A673 (cell line): ENCODE results near the gene SLF2. TPM values are rescaled to one million over a fixed set of nuclear protein-coding genes. Genes with fewer than 3 reads are reported as not detected.

ENCODE experiments used
- BruUV-seq: library from RNA; stranded (reverse); fragments of 400-500 nt; replicated peaks from 2 replicates; lab custom pipeline; 2021; lab: Mats Ljungman, UMichigan
- CTCF ChIA-PET: fragments of 300-600 bp; sonication (Branson Sonifier 250); formaldehyde crosslinking; loops from one replicate; lab custom pipeline; 2022; ENCODE audit warnings: antibody characterized with exemption; lab: Charles Lee
- POLR2A ChIA-PET: fragments of 300-600 bp; sonication (Branson Sonifier 250); formaldehyde crosslinking; loops from one replicate; lab custom pipeline; 2022; ENCODE audit warnings: antibody characterized with exemption; ENCODE audit not compliant: low non-redundant PET; lab: Charles Lee
- DNase-seq: peaks from one replicate; pipeline ENCODE4 v3.0.0-alpha.2; 2015; ENCODE audit warnings: low spot score
- H3K27ac ChIP-seq: fragments of 200-600 bp; sonication (generic); 2 replicates; pipeline ENCODE4 v1.5.1; 2016; ENCODE audit warnings: mixed run types, low read depth, mild to moderate bottlenecking, mixed read lengths, antibody characterized with exemption, low read length; ENCODE audit not compliant: poor library complexity, severe bottlenecking
- H3K27me3 ChIP-seq: fragments of 200-600 bp; sonication (generic); replicated peaks from 2 replicates; pipeline ENCODE4 v1.6.1; 2017; ENCODE audit warnings: mixed run types, low read depth, mild to moderate bottlenecking, mixed read lengths, antibody characterized with exemption, low read length; ENCODE audit not compliant: insufficient read depth, poor library complexity
- H3K36me3 ChIP-seq: fragments of 200-600 bp; sonication (generic); 2 replicates; pipeline ENCODE4 v1.6.1; 2016; ENCODE audit warnings: mixed run types, mild to moderate bottlenecking, mixed read lengths, antibody characterized with exemption, low read length; ENCODE audit not compliant: insufficient read depth, poor library complexity, severe bottlenecking
- H3K4me1 ChIP-seq: fragments of 200-600 bp; sonication (generic); 2 replicates; pipeline ENCODE4 v1.6.1; 2017; ENCODE audit warnings: mixed run types, mild to moderate bottlenecking, mixed read lengths, antibody characterized with exemption, low read length; ENCODE audit not compliant: insufficient read depth, poor library complexity, severe bottlenecking
- H3K4me3 ChIP-seq: fragments of 200-600 bp; sonication (generic); 2 replicates; pipeline ENCODE4 v1.5.1; 2016; ENCODE audit warnings: low read depth, mixed run types, mild to moderate bottlenecking, mixed read lengths, low read length; ENCODE audit not compliant: poor library complexity, severe bottlenecking
- H3K9me3 ChIP-seq: fragments of 200-600 bp; sonication (generic); 2 replicates; pipeline ENCODE4 v1.6.1; 2016; ENCODE audit warnings: mixed run types, low read depth, mild to moderate bottlenecking, mixed read lengths, antibody characterized with exemption, low read length; ENCODE audit not compliant: poor library complexity, severe bottlenecking
- CTCF ChIP-seq: fragments of 300-800, 200-600 bp; sonication (generic); conservative IDR thresholded peaks from 2 replicates; pipeline ENCODE4 v1.5.1; 2017; ENCODE audit warnings: low read depth, mild to moderate bottlenecking, antibody characterized with exemption, low read length, moderate library complexity, mixed read lengths
- EZH2 ChIP-seq: fragments of 200-600 bp; sonication (generic); IDR thresholded peaks from 2 replicates; pipeline ENCODE4 v1.6.1; 2017; ENCODE audit warnings: borderline replicate concordance, low read depth, mild to moderate bottlenecking, mixed read lengths, antibody characterized with exemption, low read length; ENCODE audit not compliant: poor library complexity, severe bottlenecking
- intact Hi-C: fragments of 100-400 bp; cut with micrococcal nuclease; formaldehyde crosslinking; loops from one replicate; pipeline ENCODE4 v1.10.0; 2022; ENCODE audit not compliant: unreplicated experiment
- total RNA-seq: library from RNA; stranded (reverse); gene quantifications from 2 replicates; pipeline ENCODE4 v1.2.3, GENCODE V29; 2021

The SLF2 gene
- total RNA-seq, 1 experiment from 2014 or later: 39.4 TPM

- H3K9me3 ChIP-seq: no peaks in the 10 kb centered on the region
- BruUV-seq: no TSS peak
- POLR2A ChIA-PET: no interaction called here
These were observed 68.5 kb downstream of the SLF2 start for GRCh38 chr10:100981178-100981772.

GRCh38 chr10:100982916-100983830 lies 70.4 kb downstream of the SLF2 start:
- CTCF ChIA-PET: no interaction called here
- Histone ChIP-seq H3K4me3 (no peak overlapping the region), H3K9me3 (no peaks in the 10 kb centered on the region), H3K27me3 (no peaks in the 10 kb centered on the region), H3K4me1 (peaks cover 11% of the 10 kb centered on the region), H3K27ac (no peak overlapping the region), H3K36me3 (peaks cover 11% of the 10 kb centered on the region)
- no TSS peak for BruUV-seq
- TF ChIP-seq EZH2 (no peak), CTCF (no peak)
- no peak for DNase-seq
- intact Hi-C loops: no loop called here
- POLR2A ChIA-PET: no interaction called here

More at GRCh38 chr10:100981178-100981772, 68.5 kb downstream of the SLF2 start:
- CTCF ChIA-PET: no interaction called here
- H3K4me3 ChIP-seq: no peak overlapping the region
- no peak for DNase-seq
- no peaks in the 10 kb centered on the region for H3K27me3 ChIP-seq
- no peak overlapping the region for H3K27ac ChIP-seq
- intact Hi-C loops: no loop called here
- peaks cover 5% of the 10 kb centered on the region for H3K4me1 ChIP-seq
- H3K36me3 ChIP-seq: peaks cover 11% of the 10 kb centered on the region
- TF ChIP-seq EZH2 (no peak), CTCF (no peak)

GRCh38 chr10:100983868-100984671 lies 71.3 kb downstream of the SLF2 start:
- no peak for DNase-seq
- TF ChIP-seq CTCF (no peak), EZH2 (no peak)
- no peak overlapping the region for H3K4me3 ChIP-seq
- intact Hi-C loops: no loop called here
- POLR2A ChIA-PET: interaction anchor here (0.5 kb wide), 1 partner anchor 9 kb away, joined by 3 read pairs; no protein-coding TSS in a partner anchor
- H3K9me3 ChIP-seq: no peaks in the 10 kb centered on the region
- no peak overlapping the region for H3K27ac ChIP-seq
- peaks cover 14% of the 10 kb centered on the region for H3K36me3 ChIP-seq
- no peaks in the 10 kb centered on the region for H3K27me3 ChIP-seq
- peaks cover 18% of the 10 kb centered on the region for H3K4me1 ChIP-seq
- no TSS peak for BruUV-seq
- CTCF ChIA-PET: no interaction called here
